ENCODE data around the gene SLC9C2. TPM values are rescaled to one million over a fixed set of nuclear protein-coding genes. Genes with fewer than 3 reads are reported as not detected.

Gene SLC9C2
- total RNA-seq, 1 donor = not detected

DNA sequence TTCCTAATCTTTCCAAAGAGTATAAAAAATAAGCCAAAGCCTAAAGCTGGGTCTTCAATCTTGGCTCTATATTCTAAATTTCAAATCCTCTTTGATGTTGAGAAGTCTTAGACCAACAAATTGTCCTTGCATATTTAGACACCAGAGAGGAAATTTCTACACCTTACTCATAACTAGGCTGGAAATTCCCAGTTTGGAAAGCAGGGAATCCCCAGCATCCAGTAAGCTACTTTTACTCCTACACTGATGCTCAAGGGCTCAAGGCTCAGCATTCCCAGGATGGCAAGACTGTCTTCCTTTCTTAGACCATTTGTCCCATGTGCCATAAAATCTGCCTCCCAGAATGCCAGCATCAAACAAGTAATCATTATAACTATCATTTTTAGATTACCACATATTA lies 97.5 kb downstream of the SLC9C2 start:
- Histone ChIP-seq H3K79me2 (ENCODE audit: insufficient read depth, low read length) (no peaks in the 10 kb centered on the region), H3K27ac (ENCODE audit: low read depth, low read length) (no peak overlapping the region), H4K20me1 (ENCODE audit: insufficient read depth, low read length) (no peaks in the 10 kb centered on the region), H3K27me3 (ENCODE audit: insufficient read depth, low read length) (no peaks in the 10 kb centered on the region), H3K9me3 (ENCODE audit: low read depth, low read length) (no peaks in the 10 kb centered on the region), H3K4me1 (ENCODE audit: insufficient read depth, low read length) (peaks cover 12% of the 10 kb centered on the region), H3K4me2 (ENCODE audit: insufficient read depth, low read length) (no peak overlapping the region), H2AFZ (ENCODE audit: low read length) (no peak overlapping the region), H3K36me3 (ENCODE audit: insufficient read depth, low read length) (no peaks in the 10 kb centered on the region), H3K4me3 (ENCODE audit: insufficient read depth, low read length) (no peak overlapping the region)
- TF ChIP-seq, protein P1, sequence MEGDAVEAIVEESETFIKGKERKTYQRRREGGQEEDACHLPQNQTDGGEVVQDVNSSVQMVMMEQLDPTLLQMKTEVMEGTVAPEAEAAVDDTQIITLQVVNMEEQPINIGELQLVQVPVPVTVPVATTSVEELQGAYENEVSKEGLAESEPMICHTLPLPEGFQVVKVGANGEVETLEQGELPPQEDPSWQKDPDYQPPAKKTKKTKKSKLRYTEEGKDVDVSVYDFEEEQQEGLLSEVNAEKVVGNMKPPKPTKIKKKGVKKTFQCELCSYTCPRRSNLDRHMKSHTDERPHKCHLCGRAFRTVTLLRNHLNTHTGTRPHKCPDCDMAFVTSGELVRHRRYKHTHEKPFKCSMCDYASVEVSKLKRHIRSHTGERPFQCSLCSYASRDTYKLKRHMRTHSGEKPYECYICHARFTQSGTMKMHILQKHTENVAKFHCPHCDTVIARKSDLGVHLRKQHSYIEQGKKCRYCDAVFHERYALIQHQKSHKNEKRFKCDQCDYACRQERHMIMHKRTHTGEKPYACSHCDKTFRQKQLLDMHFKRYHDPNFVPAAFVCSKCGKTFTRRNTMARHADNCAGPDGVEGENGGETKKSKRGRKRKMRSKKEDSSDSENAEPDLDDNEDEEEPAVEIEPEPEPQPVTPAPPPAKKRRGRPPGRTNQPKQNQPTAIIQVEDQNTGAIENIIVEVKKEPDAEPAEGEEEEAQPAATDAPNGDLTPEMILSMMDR (IDR thresholded peaks at IDR 0.05; ENCODE audit: extremely low read depth, low read depth, low read length) = no peak
- DNase-seq (ENCODE audit: insufficient read length, low spot score, missing footprints) = no peak

DNA sequence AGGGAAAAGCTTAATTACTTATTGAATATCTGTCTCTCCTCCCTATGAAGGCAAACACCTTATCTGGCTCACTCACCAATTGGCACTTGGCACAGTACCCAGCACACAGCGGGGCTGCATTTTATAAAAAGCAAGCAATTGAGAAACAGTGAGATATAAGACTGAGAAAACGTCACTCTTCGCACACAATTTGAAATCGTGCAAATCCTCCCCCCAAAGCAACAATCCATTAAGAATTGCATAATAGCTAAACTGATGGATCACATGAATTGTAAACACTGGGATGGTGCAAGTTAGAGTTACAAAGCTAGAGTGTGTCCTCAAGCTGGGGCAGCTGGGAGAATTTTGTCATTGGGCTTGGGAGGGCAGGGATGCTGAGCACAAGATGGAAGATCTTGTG lies 98.6 kb downstream of the SLC9C2 start:
- no peak overlapping the region for H3K27ac ChIP-seq (ENCODE audit: low read depth, low read length)
- H3K9me3 ChIP-seq (ENCODE audit: low read depth, low read length) = no peaks in the 10 kb centered on the region
- TF ChIP-seq, protein P1 (IDR thresholded peaks at IDR 0.05; ENCODE audit: extremely low read depth, low read depth, low read length) = no peak
- no peak overlapping the region for H3K4me2 ChIP-seq (ENCODE audit: insufficient read depth, low read length)
- no peaks in the 10 kb centered on the region for H3K27me3 ChIP-seq (ENCODE audit: insufficient read depth, low read length)
- H3K79me2 ChIP-seq (ENCODE audit: insufficient read depth, low read length) = no peaks in the 10 kb centered on the region
- H3K36me3 ChIP-seq (ENCODE audit: insufficient read depth, low read length) = no peaks in the 10 kb centered on the region
- no peak overlapping the region for H2AFZ ChIP-seq (ENCODE audit: low read length)
- no peak overlapping the region for H3K4me3 ChIP-seq (ENCODE audit: insufficient read depth, low read length)
- no peak for DNase-seq (ENCODE audit: insufficient read length, low spot score, missing footprints)
- H4K20me1 ChIP-seq (ENCODE audit: insufficient read depth, low read length) = no peaks in the 10 kb centered on the region
- peaks cover 12% of the 10 kb centered on the region for H3K4me1 ChIP-seq (ENCODE audit: insufficient read depth, low read length)

DNA sequence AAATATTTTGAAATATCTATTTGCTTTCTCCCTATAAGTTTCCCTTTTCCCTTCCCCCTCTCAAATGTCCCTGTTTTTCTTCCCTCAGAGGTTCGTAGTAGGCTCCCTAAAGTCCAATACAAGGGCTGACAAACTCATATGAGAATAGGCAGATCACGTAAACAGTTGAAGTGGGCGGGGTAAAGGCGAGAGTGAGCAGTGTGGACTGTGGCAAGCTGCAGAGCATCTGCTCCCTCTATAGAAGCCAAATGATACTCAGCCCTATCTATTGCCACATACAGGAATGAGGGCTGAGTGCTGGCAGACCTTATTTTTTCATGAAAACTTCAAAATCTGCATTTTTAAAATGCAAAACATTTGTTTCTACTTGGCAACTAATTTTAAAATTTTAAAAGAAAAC lies 99.5 kb downstream of the SLC9C2 start:
- Histone ChIP-seq H3K4me2 (ENCODE audit: insufficient read depth, low read length) (no peak overlapping the region), H3K27me3 (ENCODE audit: insufficient read depth, low read length) (no peaks in the 10 kb centered on the region), H3K4me3 (ENCODE audit: insufficient read depth, low read length) (no peak overlapping the region), H2AFZ (ENCODE audit: low read length) (peak overlapping the region; percentile 33), H3K9me3 (ENCODE audit: low read depth, low read length) (no peaks in the 10 kb centered on the region), H4K20me1 (ENCODE audit: insufficient read depth, low read length) (no peaks in the 10 kb centered on the region), H3K36me3 (ENCODE audit: insufficient read depth, low read length) (no peaks in the 10 kb centered on the region), H3K4me1 (ENCODE audit: insufficient read depth, low read length) (peaks cover 12% of the 10 kb centered on the region), H3K79me2 (ENCODE audit: insufficient read depth, low read length) (no peaks in the 10 kb centered on the region), H3K27ac (ENCODE audit: low read depth, low read length) (no peak overlapping the region)
- no peak for DNase-seq (ENCODE audit: insufficient read length, low spot score, missing footprints)
- TF ChIP-seq, protein P1 (IDR thresholded peaks at IDR 0.05; ENCODE audit: extremely low read depth, low read depth, low read length) = no peak

DNA sequence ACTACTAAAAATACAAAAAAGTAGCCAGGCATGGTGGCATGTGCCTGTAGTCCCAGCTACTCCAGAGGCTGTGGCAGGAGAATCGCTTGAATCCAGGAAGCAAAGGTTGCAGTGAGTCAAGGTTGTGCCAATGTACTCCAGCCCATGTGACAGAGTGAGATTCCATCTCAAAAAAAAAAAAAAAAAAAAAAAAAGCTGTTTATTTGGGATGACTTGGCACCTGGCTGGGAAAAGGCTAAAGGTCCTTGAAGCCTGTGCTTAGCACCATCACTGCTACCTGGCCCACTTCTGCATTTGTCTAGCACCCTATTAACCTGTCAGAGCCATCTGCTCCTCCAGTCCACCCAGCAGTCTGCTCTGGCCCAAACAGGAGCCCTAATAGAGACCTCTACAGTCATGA lies 100.8 kb downstream of the SLC9C2 start:
- peaks cover 4% of the 10 kb centered on the region for H3K4me1 ChIP-seq (ENCODE audit: insufficient read depth, low read length)
- H3K79me2 ChIP-seq (ENCODE audit: insufficient read depth, low read length) = no peaks in the 10 kb centered on the region
- no peak overlapping the region for H3K4me2 ChIP-seq (ENCODE audit: insufficient read depth, low read length)
- no peaks in the 10 kb centered on the region for H4K20me1 ChIP-seq (ENCODE audit: insufficient read depth, low read length)
- no peak overlapping the region for H3K27ac ChIP-seq (ENCODE audit: low read depth, low read length)
- H3K36me3 ChIP-seq (ENCODE audit: insufficient read depth, low read length) = no peaks in the 10 kb centered on the region
- DNase-seq (ENCODE audit: insufficient read length, low spot score, missing footprints) = no peak
- no peak overlapping the region for H2AFZ ChIP-seq (ENCODE audit: low read length)
- no peaks in the 10 kb centered on the region for H3K9me3 ChIP-seq (ENCODE audit: low read depth, low read length)
- H3K27me3 ChIP-seq (ENCODE audit: insufficient read depth, low read length) = no peaks in the 10 kb centered on the region
- no peak overlapping the region for H3K4me3 ChIP-seq (ENCODE audit: insufficient read depth, low read length)
- TF ChIP-seq, protein P1 (IDR thresholded peaks at IDR 0.05; ENCODE audit: extremely low read depth, low read depth, low read length) = no peak
